Stimulated activated CD4-positive, alpha-beta T cell treated with anti-CD3 and anti-CD28 coated beads, Interleukin-2, amount 100 ng/mL, for 48 hours (primary cell): Measurements from ENCODE around the gene MUC13.

Experiments
- DNase-seq, 2 donors: peaks; one replicate each; pipeline ENCODE4 v3.0.0-alpha.2; 2020

Gene MUC13

GRCh38 chr3:124893526-124893925, 41.0 kb downstream of the MUC13 start:
- DNase-seq: no peak

GRCh38 chr3:124890573-124891190, 43.9 kb downstream of the MUC13 start:
- DNase-seq: no peak

DNA sequence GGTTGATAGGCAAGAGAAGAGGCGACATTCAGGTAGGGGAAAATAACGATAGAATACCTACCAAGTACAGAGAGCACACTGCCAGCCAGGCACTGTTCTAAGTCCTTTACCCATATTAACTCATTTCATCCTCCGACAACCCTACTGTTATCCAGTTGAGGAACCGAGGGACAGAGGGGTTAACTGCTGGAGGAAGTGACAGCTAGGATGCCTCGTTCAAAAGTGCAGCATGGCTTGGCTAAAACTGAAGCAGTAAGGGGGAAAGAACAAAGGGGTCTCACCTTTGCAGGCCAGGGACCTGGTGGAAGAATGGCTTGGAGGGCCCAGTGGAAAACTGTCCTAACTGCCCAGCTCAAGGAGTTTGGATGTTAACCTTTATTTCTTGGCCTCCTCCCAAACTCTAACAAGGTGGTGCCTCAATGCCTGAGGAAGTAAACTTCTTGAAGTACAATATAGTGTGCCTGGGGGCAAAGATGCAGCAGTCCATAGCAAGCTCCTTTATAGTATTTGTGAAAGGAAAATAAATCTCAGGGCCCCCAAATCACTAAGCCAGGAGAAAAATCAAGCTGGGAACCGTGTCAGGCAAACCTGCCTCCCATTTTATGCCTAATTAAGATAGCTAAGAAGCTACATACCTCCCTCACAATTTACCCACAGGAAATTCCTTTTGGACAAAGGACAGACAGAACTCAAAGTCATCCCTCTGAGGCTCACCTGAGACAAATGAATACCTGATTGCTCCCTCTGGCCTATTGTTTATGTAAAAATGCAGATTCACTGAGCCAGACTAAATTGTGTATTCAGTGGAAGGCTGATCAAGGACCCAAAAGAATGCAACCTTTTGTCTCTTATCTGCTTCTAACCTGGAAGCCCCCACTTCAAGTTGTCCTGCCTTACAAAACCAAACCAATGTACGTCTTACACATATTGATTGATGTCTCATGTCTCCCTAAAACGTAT, 45.8 kb downstream of the MUC13 start:
- DNase-seq: no peak

- no peak for DNase-seq
Measured at GRCh38 chr3:124887932-124888298, 46.6 kb downstream of the MUC13 start.

GRCh38 chr3:124887177-124887931, 47.2 kb downstream of the MUC13 start, which contains the start of gene ITGB5:
Gene ITGB5 (minus strand): TSS chr3:124887365. CDS start chr3:124887000, 365 bp downstream.
- peak; percentile 11 to 21 for DNase-seq

GRCh38 chr3:124886168-124887056, 48.1 kb downstream of the MUC13 start:
- peak in 1 of 2 donors; percentile 20 for DNase-seq

GRCh38 chr3:124885466-124886167, 48.9 kb downstream of the MUC13 start:
- no peak for DNase-seq

DNA sequence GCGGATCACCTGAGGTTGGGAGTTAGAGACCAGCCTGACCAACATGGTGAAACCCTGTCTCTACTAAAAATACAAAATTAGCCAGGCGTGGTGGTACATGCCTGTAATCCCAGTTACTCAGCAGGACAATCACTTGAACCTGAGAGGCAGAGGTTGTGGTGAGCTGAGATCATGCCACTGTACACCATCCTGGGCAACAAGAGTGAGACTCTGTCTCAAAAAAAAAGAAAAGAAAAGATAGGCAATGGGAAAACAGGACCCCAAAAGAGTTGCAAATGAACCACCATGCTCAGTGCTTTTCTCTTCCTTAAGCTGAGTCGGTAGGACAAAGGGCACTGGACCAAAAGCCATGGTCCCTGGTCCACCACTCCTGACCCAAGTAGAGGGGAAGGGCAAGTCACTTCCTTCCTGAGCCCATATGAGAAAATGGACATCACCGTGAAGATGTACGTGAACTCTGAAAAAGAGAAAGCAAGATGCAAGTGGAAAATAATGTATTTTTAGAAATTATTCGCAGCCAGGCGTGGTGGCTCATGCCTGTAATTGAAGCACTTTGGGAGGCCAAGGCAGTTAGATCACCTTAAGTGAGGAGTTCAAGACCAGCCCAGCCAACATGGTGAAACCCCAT, 50.0 kb downstream of the MUC13 start:
- DNase-seq: no peak

DNA sequence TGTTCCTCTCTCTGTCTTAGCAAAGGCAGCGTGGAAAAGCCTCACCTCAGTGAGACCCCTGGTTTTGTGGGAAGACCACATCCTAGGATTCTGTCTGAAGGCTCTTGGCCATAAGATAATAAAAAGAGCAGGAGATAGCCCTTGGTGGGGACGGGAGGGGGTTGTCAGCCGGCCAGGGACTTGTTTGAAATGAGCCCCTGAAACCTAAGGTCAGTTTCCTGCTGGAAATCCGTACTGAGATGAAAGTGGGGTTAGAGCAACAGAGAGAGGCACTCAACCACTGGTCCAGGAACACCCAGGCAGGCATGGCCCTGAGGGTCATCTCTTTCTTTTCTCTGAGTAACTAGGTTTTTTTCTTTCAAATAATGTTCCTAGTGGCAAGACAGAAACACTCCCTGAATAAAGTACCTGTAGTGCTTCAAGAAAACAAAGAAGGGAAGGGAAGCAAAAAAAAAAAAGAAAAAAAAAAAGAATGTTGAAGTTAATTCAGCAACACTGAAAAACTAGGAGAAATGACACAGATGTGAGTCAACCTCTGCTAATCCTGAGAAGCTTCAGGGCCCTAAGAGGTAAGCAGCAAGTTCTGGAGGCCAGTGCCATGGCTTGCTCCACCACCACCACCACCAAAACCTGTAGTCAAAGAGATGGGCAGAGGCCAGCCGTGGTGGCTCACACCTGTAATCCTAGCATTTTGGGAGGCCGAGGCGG, 50.6 kb downstream of the MUC13 start:
- no peak for DNase-seq

DNA sequence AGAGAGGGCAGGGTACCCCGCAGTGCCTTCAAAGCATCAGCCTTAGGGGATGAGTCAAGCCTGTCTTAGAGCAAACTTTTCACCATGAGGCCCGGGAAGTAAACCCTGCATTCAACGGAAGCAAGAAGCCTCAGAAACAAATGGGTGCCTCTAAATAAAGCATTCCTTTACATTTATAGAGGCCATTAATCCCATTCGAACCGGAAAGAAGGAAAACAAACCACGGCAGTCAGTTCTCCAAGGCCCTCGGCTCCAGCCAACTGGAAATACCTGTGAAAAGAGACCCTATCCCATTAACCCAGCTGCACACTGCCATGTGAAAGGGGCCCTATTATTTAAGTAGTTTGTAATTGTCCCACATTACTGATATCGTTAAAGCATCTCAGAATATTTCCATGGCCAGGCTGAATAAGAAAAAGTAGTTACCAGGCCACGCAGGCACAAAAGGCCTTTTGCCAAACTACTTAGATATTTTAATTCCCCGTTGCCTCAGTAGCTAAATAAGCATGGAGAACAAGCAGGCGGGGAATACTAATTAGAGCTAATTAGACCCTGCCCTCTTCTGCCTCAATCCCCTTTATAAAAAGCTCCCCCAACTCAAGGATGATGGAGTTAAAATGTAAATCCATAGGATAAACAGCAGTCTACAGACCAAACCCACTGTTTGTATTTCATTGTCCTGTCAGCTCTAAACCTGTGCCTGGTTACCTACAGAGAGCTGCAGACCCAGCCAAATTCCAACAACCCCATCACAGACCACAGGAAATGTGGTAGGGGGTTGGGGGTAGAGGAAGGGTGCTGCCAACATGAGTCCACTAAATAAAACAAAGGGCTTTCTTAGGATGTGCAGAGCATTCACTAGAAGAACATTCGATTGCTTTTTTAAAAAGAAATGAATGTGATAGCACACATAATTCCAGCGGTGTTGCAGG, 51.5 kb downstream of the MUC13 start:
- DNase-seq: no peak

DNA sequence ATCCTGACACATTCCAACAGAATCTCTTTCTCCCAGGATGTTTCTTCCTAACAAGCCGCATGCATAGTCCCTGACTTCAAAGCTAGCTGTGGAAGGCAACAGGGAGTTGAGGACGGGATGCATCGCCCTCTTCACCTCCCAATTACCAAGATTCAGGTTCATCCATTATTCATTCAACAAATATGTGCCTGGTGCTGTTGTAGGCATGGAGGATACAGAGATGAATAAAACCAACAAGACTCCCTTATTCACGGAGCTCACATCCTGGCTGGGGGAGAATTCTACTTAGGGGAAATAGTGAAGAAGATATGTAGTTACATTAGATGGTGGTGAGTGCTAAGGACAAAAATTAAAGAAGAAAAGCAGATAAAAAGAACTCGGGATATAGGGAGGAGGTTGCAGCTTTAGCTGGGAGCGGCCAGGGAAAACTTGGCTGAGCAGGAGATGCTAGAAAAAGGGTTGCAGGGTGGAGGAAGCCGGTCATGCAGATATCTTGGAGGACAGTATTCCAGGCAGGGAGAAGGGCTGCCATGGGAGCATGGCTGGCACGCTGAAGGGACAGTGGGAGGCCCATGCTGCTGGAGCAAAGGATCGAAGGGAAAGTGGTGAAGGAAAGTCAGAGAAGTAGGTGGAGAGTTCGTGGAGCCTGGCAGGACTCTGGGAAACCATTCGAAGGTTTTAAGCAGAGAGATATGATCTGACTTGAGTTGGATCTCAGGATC, 52.4 kb downstream of the MUC13 start:
- DNase-seq: no peak

DNA sequence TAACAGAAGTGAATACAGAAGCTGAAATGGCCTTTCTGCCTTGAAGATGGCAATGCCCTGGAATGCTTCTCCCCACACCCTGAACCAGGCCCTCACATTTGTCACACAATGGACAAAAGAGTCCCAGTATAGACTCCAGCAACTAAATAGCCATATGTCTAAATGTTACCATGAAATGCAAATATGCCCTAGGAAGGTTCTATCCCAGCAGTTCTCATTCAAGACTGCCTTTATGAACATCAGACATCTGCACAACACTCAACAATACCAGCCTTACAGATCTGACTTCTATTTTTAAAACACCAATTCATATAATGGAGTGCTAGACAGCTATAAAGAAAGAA, 55.2 kb downstream of the MUC13 start:
- DNase-seq: no peak

GRCh38 chr3:124878561-124879336, 55.8 kb downstream of the MUC13 start:
- no peak for DNase-seq

- no peak for DNase-seq
Measured at GRCh38 chr3:124877674-124878073, 56.9 kb downstream of the MUC13 start.

DNA sequence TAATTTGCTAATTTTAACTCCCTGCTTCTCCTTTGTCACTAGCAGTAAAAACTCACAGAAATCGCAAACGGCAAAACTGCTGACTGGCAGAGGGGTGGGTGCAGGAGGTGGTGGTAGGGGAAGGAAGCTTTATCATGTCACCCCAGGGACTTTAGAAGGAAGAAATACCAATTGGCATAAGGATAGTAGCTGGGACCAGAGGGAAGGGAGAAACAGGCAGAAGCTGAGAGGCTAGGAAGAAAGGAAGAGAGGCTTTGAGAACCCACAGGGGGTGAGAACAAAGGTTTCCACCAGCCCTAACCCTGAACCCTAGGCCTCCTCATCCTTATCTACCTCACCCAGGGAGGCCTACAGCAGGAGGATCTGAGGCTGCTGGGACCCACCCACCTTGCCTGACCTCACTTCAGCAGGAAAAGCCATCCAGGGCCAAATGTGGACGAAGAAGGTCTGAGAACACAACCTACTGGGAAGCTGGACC, 58.1 kb downstream of the MUC13 start:
- no peak for DNase-seq

DNA sequence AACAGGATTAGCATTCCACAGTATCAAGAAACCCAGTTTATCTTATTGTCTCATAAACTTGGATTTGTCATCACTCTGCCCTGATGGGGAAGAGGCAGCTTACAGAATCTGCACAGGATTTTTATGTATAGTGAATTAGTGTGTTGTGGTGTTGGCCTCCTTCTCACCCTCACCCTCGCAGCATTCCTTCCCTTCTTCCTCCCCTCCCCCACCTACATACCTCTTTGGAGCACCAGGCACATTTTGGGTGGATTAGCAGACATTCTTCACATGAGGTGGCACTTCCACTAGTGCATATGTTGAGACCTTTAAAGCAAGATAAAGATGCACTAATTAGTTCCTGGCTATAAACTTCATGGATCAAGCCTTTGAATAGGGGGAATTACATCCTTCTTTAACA, 61.3 kb downstream of the MUC13 start:
- DNase-seq: no peak

DNA sequence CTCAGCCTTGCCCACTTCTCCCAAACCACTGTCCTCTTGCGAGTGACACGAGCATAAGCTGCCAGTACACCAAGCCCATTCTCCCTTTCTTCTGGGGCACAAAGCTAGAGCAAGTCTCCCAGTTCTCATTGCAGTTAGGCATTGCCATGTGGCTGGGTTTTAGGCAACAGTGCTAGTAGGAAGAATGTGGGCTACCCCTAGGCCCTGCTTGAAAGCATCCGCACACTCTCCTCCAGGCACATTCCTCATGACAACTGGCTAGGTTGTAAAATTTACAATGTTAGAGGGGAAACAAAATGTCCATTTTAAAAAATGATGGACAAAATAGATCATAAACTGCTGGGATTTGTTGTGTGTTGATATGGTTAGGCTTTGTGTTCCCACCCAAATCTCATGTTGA, 67.0 kb downstream of the MUC13 start:
- DNase-seq: no peak

- no peak for DNase-seq
Measured at GRCh38 chr3:124862006-124862405, 72.5 kb downstream of the MUC13 start.
